Esophagus squamous epithelium (tissue), 4 donors: Measurements from ENCODE around the gene RAB27B.

Experiments
- CTCF ChIP-seq, 6 experiments: fragments of 450-650 bp in 4 of 6; fragments of 200-600 bp in 2 of 6; sonication (generic) in 2 of 6; IDR thresholded peaks; one replicate each; pipeline ENCODE4 v1.5.1; 2016 to 2019; ENCODE audit warnings: antibody characterized with exemption in 6 of 6, mild to moderate bottlenecking in 4 of 6, moderate library complexity in 4 of 6
- POLR2A ChIP-seq, 4 donors: fragments of 450-650 bp; IDR thresholded peaks; one replicate each; pipeline ENCODE4 v1.6.1; 2017; ENCODE audit warnings: antibody characterized with exemption in 4 of 4, mild to moderate bottlenecking in 4 of 4, moderate library complexity in 3 of 4

GRCh38 chr18:54857499-54857898 is 29.2 kb downstream of the RAB27B start:
- TF ChIP-seq CTCF (IDR thresholded peaks at IDR 0.05) = no peak
- TF ChIP-seq POLR2A (IDR thresholded peaks at IDR 0.05) = no peak
